GM21619 (cell line): ENCODE measurements around the gene TSPO.

Experiments
- ATAC-seq: cut with Tn5 transposase; IDR thresholded peaks from one replicate; pipeline ENCODE4 v1.9.1; 2021; ENCODE audit not compliant: unreplicated experiment

Gene TSPO

DNA sequence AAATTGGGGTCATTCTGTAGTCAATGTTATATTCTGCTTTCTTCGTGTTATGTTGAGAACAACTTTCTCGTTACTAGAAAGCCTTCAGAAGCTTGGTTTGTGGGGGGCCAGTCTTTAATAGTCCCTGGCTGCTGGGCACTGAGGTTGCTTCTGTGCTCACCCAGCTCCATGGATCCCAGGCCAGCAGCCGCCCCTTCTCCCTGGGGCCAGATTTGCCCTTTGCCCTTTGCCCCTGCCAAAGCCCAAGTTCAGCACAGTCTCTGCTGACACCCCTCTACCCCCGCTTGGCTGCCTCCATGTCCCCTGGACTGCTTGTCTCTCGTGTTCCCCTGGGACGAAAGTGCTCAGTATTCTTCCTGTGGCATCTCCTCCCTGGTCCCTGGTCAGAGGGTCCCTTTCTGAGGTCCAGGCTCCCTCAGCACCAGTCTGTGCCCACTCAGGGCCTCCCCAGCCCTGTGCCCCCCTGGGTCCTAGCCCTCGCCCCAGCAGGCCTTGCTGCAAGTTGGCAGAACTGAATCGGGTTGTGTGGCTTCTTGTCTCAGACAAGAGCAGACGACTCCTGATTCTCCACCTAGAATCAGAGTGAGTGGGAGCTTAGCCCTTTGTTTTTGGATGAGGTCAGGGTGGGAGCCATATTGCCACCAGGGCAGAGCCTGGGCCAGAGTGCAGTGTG, 6.7 kb downstream of the TSPO start:
- ATAC-seq: no peak

DNA sequence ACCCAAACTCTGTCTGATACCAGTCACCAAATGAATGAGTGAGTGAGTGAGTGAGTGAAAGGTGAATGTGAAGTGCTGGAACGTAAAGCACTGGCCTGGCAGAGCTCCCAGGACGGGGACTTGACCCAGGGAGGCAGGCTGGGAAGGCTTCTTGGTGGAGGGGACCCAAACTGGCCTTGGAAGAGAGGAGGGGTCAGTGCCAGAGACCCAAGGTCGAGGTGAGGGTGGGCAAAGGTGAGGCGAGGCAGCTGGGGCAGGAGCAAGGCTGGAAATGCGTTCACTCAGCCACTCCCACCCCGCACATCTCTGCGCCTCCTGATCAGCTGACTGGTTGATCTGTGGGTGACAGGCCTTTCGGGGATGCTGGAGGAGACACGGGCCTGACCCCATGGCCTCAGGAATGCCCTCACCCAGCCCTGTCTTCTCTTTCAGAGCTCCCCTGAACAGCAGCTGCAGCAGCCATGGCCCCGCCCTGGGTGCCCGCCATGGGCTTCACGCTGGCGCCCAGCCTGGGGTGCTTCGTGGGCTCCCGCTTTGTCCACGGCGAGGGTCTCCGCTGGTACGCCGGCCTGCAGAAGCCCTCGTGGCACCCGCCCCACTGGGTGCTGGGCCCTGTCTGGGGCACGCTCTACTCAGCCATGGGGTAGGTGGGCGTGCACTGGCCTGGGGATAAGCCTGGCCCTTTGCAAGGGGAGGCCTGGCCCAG, 7.6 kb downstream of the TSPO start:
- no peak for ATAC-seq

DNA sequence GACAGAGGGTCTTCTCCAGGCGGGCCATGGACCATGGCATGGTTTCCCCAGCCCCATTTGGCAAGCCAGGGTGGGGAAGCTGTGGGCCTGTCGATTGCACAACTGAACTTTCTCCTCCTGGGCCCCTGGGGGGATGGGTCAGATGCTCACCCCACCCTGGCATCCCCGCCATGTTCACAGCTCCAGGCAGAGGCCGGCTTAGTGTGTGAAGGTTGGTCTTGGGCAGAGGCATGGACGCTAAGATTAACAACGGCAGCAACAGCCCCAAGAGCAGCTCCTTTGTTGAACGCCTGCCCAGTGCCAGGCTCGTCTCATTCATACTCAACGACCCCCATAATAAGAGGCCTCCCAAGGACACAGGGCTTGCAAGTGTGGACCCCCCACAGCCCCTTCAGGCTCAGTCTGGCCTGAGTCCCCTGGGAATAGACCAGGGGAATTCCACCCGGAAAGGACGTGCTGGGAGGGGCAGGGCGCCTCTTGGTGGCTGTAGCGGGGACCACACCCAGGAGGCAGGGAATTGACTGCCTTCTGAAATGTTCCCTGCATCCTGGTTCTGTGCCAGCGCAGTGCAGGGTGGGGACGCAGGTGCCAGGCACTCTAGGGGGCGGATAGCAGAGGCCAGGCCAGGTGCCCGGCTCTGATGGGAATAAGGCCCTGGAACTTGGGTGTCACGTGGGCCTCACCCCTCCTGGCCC, 8.3 kb downstream of the TSPO start:
- ATAC-seq: no peak

DNA sequence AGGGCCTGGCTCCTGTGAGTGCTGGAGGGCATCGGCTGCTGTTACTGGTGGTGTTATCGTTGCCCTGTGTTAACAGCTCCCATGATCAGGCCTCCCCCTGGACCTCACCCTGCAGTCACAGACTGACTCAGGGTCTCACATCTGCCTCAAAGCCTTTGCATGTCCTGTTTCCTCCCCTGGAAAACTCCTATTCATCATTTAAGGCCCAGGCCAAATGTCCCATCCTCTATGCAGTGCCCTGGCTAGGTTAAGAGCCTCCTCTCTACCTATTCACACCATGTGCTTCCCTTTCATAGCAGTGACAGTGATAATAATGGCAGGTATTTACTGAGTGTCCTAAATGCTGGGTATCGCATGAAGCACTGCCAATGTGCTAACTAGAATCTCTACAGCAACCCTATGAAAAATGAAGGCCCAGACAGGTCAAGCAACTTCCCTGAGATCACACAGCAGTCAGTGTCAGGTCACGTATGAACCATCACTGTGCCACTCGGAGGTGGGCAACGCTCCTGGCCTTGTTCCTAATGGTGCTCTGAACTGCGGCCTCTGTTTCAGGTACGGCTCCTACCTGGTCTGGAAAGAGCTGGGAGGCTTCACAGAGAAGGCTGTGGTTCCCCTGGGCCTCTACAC, 9.3 kb downstream of the TSPO start:
- no peak for ATAC-seq

DNA sequence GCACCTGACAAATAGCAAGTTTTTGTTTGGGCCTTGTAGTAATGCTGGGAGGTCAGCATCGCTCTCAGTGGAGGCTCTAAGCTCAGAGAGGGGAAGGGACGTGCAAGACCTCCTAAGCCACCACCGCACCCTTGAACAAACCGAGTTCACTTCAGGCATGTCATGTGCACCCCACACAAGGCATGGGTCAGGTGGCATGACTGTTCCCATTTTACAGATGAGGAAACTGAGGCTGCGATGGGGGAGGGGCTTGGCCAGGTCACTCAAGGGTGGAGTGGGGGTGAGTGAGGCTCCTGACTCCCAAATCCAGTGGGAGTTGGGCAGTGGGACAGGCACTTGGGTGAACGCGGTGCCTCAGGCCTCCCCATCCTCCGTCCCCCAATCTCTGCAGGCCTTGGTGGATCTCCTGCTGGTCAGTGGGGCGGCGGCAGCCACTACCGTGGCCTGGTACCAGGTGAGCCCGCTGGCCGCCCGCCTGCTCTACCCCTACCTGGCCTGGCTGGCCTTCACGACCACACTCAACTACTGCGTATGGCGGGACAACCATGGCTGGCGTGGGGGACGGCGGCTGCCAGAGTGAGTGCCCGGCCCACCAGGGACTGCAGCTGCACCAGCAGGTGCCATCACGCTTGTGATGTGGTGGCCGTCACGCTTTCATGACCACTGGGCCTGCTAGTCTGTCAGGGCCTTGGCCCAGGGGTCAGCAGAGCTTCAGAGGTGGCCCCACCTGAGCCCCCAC, 11.2 kb downstream of the TSPO start:
- ATAC-seq: no peak

DNA sequence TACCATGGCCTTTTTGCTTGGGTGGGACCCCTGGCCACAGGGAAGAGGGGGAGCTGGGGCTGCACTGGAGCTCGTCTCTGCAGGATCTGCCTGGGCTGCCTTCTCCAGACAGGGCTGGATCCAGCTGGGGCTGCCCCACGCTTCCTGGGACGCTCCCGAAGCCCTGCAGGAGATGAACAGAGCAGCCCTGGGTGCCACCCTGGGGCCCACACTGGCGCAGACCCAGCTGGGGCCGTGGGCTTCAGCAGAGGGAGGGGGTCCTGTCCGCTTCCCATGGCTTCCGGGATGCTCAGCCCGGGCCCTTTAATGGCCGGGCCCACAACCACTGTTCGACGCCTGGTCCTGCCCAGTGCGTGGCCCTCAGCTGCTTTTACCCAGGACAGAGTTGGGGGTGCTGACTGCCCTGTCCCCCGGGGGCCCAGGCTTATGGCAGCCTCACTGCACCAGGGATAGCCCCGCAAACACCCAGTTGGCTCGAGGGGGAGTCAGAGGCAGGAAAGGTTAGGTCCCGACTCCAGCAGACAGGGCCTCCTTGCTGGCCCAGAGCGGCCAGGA, 12.0 kb downstream of the TSPO start:
- ATAC-seq: no peak

DNA sequence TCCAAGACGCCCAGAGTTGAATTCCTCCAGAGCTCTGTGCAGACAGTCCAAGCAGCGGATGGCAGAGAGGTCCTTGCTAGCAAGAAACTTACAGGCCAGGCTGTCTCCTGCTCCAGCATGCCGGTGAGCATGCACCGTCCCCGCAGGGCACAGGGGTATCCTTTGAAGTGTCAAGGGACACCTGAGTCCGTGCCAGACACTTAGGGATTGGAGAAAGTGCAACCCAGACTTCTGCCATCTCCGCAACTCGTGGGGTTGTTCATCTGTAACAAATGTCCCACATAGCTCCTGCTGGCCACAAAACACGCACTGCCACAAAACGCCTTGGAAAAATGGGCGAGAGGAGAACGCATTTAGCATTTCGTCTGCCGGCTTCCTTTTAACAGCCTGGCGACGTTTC, 13.3 kb downstream of the TSPO start:
- ATAC-seq: no peak

DNA sequence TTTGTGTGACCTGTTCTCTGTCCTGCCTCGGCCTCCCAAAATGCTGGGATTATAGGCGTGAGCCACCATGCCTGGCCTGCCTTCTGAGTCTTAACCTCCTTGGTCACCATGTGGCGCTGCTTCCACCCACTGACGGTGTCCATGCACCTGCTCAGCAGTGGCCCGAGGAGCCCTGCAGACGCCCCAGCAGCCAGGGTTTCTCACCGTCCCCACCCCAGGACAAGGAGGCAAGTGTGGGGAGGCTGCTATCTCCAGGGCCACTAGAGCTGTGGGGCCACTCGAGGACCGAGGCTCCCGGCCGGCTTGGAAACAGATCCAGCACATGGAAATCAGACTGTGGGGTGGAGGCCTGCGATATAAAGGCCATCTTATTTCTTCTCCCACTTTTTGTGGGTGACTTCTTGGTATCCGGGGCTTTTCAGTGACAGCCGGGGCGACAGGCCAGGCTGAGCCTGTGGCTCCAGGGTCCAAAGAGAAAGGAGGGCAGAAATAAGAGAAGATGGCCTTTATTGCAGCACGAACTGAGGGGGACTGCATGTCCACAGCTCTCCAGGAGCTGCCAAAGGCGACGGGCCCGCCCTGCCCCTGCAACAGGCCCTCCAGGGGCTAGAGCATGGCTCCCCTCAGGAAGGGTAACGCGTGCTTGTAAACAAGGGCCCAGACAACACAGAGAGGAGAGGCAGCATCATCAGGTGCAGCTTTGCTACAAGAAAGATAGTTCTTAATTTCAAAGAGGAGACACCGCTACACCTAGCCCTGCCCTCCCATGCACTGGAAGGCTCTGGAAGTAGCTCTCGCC, 15.0 kb downstream of the TSPO start:
- no peak for ATAC-seq

DNA sequence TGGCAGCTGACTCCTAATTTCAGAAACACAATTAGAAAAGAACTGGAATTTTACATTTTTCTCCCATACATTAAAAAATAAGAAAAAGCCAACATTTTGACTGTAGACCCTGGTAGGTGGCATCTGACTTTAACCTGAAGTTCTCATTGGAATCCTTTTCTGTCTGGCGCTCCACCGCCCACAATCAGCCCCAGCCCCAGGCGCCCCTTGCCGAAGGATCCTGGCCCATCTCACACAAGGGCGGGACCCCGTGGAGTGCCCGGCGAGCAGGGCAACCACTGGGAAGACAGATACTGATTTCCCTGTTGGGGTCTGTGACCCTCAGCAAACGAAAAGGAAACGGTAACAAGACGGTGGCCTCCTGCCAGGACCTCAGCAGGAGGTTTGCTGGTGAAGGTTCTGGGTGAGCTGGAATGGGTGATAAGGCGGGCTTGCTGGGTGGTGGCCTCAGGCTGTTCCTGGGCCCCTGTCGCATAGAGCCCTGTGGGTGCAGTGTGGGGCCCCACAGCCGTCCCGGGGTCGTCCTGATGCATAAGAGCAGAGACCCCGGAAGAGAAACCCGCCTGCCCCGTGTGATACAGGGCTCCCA, 15.7 kb downstream of the TSPO start:
- ATAC-seq: no peak

DNA sequence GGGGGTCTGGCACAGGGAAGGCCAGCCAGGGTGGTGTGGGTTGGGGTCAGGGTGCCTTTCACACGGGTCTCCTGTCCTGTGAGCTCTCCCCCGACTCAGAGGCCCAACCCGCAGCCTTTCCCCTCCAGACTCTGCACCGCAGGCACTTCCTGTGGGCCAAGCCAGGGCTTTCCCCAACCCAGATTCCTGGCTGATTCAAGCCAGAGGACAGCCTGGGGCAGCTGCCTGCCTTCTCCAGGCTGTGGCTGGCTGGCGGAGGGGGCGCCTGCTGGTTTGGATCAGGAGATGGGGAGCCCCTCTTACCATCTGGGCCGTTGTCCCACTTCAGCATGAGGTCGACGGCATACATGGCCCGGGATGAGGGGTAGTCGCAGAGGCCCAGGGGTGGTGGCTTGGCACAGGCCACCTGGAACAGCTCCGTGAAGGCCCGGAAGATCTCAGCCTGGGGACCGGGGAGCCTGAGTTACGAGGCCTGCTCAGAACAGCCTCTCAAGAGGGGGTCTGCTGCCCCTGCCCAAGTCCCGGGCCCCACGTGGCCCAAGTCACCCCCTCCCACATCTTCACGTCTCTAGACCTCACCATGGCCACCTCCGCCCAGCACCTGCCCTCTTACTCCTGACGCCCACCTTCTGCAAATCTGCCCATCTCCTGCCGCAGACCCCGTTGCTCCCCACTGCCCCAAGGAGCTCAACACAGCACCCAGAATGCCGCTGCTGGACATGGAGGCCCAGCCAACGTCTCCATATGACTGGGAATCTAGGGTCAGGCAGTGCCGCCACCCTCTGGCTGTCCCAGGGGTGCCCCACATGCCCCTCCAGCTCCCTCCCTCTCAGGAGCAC, 17.3 kb downstream of the TSPO start:
- no peak for ATAC-seq

DNA sequence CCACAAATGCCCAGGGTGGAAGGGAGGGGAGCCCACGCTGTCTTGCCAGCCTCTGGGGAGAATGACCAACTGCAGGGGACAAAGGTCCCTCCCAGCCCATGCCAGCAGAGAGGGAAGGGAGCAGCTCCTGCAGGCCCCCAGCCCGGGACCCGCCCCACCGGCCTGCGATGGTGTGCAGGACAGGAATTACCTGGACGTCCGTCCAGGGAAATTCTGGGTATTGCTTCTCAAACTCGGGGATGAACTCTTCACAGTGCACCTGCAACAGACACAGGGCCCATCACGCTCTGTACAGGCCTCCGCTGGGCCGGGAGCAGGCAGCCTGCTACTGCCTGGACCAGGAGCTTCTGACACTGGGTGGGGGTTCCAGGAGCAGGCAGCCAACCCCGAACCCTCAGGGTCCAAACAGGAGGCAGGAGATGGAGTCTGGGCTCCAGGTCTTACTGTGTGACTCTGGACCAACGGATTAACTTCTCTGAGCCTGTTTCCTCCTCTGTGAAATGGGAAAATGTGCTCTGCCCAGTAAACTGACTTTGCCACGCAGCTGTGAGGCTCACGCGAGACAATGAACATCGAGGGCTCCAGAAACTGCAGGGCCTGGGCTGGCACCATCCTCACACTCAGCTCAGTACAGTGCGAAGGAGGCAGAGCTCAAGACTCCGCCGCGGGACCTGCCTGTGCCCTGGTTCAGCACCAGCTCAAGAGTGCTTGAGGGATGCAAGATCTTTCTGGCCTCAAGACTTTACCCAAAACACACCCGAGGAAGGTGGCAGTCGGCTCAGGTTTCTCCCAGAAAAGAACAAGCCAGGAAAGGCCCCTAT, 18.2 kb downstream of the TSPO start:
- ATAC-seq: no peak

DNA sequence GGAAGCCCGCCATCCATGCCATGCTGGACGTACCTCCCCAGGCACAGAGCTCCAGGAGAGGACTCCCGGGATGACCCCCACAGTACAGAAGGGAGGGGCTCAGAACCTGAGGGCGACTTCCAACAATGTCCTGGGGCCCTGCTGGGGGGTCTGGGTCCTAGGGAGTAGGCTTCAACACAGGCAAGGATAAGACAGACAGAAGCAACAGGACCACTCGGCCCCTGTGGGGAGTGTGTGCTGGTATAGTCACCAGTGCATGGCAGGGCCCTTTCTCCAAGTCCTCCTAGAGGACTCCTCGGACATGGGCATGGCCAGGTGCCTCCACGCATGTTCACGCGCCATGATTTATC, 18.7 kb downstream of the TSPO start:
- no peak for ATAC-seq

DNA sequence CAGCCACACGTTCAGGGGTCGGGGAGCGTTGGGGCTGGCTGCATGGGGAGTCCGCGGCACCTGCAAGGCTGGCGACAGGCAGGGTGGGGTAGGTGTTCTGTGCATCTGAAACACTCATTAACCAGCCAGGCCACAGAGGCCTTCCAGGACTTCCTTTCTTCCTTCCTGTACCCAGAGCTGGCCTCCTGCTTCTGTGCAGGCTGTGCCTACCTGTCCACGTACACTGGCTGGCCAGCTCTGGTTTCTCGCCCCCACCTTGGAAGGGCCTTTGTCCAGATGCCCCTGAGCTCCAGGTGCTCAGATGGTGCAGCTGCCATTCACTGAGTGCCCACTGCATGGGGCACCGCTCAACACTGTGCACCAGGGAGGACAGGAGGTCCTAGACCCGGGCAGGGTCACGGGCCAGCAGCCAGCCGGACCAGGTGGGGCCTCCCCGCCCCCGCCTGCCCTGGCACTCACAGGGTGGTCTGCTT, 19.7 kb downstream of the TSPO start:
- ATAC-seq: no peak

DNA sequence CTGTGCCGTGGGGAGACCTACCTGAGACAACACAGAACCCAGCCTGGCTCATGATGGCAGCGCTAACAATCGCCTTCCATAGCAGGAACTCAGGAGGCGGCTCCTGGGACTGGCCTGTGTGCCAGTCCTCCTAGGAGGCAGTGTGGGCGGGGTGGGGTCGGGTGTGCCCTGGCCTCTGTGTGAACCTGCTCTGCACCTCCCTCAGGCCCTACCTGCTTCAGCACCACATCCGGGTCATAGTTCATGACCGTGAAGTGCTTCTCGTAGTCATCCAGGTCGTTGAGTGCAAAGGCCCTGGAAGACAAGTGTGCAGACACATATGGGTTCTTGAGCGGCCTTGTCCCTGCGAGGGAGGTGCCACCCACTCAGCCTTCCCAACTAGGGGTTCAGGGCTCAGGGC, 20.2 kb downstream of the TSPO start:
- no peak for ATAC-seq

DNA sequence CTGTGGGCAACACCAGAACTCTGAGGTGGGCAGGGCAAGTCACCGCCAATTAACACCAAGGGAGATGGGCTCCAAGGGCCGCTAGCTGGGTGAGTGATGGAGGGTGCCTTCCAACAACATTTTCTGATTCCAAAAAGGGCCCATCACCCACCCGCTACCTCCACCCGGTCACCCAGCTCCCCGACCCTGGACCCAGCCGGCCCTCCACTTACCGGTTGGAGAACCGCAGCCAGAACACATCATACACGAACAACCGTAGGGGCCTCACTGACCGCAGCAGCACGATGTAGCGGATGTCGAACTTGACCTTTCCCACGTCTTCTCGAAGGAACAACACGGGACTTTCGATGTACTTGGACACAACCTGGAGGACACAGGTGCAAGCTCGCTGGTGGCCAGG, 20.8 kb downstream of the TSPO start:
- ATAC-seq: no peak

DNA sequence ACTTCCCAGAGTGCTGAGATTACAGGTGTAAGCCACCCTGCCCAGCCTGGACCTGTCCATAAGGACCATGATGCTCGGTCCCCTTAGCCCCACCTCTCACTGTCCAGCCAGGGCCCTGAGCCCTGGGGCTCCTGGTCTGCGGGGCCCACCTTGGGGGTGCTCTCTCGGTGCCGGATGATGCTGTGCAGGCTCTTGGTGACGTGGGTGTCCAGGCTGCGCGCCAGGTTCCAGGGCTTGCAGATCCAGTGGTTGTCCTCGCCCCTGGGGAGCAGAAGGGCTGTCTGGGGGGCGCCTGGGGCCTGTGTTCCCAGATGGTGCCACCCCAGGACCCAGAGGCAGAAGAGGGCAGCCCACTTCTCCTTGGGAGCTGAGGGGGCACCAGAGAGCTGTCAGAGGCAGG, 22.2 kb downstream of the TSPO start:
- no peak for ATAC-seq

DNA sequence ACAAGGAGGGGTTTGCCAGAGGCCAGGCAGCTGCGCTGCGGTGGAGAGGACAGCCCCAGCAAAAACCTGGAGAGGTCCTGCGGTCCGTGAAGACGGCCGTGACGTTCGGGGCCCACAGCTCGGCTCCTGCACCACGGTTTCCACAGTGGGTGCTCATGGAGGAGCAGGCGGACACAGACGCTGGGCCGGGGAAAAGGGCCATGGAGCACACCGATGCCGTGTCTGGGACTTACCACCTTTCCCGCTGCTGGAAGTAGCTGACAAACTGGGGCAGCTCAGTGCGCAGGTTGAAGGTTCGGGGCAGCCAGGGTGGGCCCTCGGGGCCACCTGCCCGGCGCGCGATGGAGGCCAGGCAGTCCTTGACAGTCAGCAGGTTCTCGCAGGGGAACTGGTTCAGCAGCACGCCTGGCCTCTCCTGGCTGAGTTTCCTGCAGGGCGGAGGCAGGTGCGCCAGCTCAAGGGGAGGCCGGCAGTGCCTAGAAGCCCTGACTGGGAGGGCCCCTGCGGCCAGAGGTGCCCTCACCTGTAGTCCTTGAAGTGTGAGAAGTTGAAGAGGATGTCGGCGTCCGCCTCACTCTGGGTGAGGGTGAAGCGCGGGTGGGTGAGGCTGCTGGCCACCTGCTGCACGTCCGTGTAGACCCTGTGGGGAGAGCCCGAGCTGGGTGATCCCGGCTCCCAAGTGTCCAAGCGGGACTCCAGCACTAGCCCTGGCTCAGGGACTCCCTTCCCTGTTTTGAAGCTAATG, 22.8 kb downstream of the TSPO start:
- no peak for ATAC-seq
